PC-9 (cell line): ENCODE data around the gene PTPN21.

Experiments
- CTCF ChIP-seq: fragments of 200-600 bp; sonication (generic); conservative IDR thresholded peaks from 2 replicates; pipeline ENCODE4 v1.6.1; 2017; ENCODE audit warnings: mixed run types, antibody characterized with exemption, mild to moderate bottlenecking, moderate library complexity
- EZH2 ChIP-seq: fragments of 200-600 bp; sonication (generic); IDR thresholded peaks from 2 replicates; pipeline ENCODE4 v1.8.0; 2017; ENCODE audit warnings: antibody characterized with exemption, low read depth

GRCh38 chr14:88439088-88439487 is 115.7 kb downstream of the PTPN21 start:
- no peak for TF ChIP-seq CTCF
- no peak for TF ChIP-seq EZH2
